Activated CD4-positive, CD25-positive, alpha-beta regulatory T cell (primary cell): ENCODE measurements around the gene MAGI1.

ENCODE experiments used
- DNase-seq, 4 experiments: peaks; one replicate each; lab custom pipeline; 2025; lab: John Stamatoyannopoulos, UW

The MAGI1 gene

DNA sequence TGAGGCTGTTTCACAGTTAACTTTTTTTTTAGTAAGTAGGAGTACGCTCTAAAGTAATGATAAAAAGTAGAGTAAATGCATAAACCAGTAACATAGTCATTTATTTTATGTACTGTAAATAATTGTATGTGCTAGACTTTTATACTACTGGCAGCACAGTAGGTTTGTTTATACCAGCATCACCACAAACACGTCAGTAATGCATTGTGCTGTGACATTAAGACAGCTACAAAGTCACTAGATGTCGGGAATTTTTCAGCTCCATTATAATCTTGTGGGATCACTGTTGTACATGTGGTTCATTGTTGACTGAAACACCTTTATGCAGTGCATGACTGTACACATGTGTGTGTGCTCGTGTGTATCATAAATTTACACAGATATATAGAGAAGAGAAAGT is 732.9 kb downstream of the MAGI1 start:
- DNase-seq = no peak
